Myocyte (in vitro differentiated cells): ENCODE data around the gene FAM168B. TPM values are rescaled to one million over a fixed set of nuclear protein-coding genes. Genes with fewer than 3 reads are reported as not detected.

Experiments used
- DNase-seq: peaks from one replicate; pipeline ENCODE4 v3.0.0-alpha.2; 2012; ENCODE audit warnings: low read depth
- total RNA-seq: library from RNA; depleted of rRNA; stranded (reverse); fragments of >200 nt; gene quantifications from 2 replicates; pipeline ENCODE4 v1.2.3, GENCODE V29; 2014

The FAM168B gene
- total RNA-seq, 1 donor from 2014 or later, result 168 TPM

DNA sequence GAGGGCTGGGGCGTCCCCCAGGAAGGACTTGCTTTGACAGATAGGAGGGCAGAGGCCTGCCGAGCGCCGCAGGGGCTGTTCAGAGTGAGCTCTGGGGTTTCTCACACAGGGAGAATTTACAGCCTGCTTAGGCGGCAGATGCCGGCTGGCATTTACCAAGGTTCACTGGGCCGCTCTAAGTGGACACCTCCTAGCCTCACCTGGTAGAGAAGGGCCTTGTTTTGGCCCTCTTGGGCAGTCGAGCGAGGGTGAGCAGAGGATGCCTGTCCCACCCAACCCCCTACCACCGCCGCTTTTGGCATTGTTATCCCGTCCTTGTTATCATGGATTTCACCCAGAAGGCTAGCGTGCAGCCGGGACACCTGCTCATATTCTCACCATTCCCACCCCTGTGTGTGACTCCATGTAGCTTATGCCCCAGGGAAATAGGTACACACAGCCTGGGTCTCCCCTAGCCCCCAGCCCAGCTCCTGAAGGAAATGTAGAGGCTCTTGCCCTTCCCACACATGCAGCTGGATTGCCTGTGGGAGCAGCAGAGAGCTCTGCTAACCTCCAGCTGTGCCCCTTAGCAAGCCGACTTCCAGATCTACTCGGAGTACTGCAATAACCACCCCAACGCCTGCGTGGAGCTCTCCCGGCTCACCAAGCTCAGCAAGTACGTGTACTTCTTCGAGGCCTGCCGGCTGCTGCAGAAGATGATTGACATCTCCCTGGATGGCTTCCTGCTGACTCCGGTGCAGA is 52.4 kb downstream of the FAM168B start:
- no peak for DNase-seq

DNA sequence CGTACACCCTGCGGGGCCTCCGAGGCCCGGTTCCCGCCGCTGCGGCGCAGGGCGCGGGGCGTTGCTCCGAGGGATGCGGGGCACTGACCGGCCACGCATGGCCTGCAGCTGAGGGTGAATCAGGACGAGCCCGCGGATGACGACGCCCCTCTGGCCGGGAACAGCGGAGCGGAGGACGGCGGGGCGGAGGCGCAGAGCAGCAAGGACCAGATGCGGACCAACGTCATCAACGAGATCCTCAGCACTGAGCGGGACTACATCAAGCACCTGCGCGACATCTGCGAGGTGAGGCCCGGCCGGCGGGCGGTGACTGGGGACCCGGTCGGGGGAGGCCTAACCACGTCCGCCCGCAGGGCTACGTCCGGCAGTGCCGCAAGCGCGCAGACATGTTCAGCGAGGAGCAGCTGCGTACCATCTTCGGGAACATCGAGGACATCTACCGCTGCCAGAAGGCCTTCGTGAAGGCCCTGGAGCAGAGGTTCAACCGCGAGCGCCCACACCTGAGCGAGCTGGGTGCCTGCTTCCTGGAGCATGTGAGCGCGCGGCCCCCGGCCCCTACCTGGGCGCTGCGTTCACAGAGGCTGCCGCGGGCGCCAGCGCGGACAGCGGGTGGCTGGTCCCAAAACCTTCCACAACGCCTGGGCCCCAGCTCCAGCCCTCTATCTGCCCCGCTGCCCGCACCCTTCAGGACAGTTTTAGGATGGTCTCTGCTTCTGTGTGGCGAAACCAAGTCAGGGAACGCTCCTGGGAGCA is 53.2 kb downstream of the FAM168B start:
- DNase-seq, result no peak

DNA sequence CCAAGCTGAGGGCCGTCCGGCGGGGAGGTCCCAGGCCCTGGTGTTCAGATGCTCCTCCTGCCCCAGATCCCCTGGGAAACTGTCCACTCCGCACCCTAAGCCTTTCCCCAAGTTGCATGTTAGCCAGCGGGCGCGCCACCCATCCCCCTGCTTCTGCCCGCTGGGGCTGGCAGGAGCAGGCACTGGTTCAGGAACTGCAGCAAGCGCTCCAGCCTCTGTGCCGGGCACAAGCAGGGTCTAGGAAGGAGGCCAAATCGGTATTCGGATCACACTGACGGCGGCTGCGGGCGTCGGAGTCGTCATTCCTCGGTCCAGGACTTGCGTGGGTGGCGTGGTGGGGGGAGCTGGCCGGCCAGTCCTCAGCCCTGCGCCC is 53.7 kb downstream of the FAM168B start:
- no peak for DNase-seq

DNA sequence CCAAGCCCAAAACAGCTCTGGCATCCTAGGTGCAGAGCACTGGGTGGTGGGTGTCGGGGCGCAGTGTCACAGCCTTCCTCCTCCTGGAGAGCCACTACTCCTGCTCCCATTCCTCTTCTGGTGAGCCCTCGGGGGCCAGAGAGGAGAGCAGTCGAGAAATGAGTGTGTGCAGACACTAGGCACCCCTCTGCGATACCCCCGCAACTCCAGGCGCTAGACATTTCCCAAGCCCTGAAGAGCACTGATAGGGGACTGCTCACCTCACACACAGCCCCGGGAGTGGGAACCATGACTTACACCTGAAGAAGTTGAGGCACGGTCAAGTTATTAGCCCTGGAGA is 54.2 kb downstream of the FAM168B start:
- no peak for DNase-seq

DNA sequence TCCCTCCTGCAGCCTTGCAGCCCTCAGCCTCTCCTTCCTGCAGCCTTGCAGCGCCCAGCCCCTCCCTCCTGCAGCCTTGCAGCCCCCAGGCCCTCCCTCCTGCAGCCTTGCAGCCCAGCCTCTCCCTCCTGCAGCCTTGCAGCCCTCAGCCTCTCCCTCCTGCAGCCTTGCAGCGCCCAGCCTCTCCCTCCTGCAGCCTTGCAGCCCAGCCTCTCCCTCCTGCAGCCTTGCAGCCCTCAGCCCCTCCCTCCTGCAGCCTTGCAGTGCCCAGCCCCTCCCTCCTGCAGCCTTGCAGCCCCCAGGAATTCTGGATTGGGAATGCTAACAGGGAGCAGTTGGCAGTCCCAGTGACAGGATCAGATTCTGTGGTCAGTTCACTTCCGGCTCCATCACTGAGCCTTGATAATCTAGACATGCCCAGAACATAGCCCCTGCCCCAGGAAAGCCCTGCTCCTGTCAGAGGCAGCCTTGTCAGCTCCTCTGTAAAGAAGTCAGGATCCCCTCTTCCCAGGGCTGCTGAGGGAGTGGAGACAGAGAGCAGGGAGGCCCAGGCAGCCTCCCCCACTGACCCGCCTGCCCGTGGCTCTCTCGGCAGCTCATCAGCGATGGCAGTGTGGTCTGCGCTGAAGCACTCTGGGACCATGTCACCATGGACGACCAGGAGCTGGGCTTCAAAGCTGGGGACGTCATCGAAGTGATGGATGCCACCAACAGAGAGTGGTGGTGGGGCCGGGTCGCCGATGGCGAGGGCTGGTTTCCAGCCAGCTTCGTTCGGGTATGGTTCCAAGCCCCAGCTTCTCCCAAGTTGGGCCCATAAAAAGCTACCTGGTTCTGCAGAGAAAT is 54.8 kb downstream of the FAM168B start:
- no peak for DNase-seq

DNA sequence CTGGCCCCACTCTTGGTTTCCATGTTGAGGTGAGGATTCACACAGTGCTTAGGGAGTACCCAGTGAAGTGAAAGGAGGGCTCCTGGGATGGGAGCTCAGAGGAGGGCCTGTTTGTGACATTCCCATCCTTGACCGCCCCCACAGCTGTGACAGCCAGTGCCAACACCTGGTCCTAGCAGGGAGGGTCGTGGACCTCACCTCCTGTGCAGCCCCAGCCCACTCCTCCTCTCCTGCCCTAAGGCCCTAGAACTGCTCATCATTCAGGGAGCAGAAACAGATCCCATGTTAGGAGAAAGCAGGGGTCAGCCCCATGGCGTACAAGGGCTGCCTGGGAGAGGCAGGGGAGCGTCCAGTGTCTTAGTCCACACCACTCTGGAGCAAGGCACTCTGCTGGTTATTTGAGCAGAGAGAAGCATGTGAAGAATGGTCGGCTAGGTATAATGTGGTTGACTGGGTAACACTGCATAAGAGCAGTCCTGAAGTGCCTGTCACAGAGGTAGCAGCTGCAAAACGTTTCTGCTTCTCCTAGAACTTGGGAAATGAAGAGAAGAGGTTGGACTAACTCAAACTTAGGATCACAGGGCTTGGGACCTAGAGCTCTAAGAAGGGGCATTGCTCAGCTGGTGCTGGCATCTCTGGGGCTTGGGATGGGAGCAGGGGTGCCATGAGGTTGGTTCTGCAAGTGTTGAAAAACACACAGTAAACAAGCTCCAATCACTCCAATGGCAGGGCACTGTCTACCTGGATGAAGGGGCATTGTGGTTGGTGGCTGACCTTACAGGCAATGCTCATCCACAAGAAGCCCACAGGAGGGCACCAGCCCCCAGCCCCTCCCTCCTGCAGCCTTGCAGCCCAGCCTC is 55.6 kb downstream of the FAM168B start:
- DNase-seq, result peak; percentile 24

DNA sequence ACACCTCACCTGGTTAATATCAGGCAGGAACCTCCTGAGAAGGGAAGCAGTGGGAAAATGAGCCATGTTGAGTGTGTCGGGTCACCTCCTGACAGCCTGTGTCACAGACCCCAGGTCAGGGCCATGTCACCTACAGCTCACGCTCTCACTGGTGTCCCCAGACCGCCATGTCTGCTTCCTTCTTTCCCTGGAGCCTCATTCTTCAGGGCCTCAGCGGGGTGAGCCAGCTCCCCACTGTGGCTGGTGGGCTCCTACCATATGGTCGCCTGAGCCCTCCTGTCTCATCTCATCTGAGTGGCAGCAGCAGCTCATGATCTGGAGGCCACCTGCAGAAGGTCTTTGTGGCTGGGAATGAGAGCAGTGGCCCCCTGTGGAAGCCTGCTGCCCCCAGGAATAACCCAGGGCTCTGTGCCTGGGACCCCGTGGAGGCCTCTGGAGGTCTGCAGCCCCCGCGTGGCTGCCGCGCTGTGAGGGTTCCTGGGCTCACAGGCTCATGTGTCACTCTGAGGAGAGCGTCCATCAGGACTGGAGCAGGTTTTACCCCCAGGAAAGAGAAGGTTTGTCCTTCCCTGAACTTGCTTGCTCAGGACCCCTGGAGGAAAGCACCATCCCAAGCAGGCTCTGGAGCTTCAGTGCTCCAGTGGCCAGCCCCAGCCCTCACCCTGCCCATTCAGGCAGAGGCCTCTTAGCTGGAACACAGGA is 56.4 kb downstream of the FAM168B start:
- DNase-seq, result no peak

DNA sequence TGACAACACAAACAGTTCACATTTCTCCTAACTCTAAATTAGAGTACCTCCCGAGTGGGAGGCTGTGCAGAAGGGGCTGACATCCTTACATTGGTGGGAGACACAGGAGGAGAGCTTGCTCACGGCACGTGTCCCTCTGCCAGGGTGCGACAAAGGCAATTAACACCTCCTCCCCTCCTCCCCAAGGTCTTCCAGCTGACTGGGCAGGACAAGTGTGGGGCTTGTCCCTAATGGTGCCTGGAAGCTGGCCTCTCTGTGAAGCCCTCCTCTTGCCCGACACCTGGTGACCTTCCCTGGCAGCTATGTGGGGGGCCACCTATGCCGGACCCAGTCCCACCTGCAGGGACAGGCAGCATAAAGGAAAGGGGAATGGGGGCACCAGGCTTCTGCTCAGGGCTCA is 57.0 kb downstream of the FAM168B start:
- DNase-seq, result no peak

DNA sequence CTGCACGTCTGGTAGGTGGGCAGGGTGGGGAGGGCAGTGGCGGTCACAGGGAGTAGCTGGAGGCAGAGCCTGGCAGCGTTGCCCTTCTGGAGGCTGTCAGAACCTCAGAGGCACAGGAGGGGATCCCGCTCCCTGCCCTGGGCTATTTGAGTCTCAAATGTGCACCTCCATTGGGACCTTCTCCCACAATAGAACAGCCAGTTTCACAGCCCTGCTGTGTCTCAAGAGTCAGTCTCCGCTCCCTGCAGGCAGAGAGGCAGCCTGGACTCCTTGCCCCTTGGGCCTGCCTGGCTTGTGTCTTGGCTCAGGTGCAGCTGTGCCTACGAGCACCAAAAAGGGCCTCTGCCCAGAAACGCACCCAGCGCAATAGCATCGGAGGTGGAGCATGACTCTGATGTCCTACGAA is 57.4 kb downstream of the FAM168B start:
- no peak for DNase-seq

DNA sequence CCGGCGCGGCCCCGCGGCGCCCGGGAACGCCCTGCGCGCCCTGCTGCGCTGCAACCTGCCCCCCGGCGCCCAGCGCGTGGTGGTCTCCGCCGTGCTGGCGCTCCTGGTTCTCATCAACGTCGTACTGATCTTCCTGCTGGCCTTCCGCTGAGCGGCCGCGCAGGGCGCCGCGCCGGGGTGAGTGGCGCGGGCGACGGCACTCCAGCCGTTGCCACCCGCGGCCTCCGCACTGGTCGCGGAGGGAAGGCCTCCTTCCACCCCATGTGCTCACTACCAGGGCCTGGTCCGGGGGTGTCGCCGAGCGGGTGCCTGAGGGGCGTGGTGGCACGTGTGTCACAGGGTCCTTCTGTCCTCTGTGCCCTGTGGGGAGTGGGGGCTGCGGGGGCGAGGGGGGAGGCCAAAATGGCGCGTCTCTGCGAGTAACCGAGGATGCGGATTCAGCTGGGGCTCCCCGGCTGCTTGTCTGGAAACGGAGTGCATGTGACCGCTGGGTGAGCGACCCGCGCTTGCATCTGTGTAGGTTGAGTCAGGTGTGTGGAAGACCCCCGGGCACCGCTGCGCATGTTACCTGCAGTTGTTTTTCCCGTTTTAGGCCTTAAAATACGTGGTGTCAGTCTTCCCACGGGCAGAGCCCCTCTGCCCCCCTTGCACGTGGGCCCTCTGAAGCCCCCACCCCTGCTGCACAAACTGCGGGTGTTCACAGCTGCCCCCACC is 58.0 kb downstream of the FAM168B start:
- DNase-seq, result no peak

DNA sequence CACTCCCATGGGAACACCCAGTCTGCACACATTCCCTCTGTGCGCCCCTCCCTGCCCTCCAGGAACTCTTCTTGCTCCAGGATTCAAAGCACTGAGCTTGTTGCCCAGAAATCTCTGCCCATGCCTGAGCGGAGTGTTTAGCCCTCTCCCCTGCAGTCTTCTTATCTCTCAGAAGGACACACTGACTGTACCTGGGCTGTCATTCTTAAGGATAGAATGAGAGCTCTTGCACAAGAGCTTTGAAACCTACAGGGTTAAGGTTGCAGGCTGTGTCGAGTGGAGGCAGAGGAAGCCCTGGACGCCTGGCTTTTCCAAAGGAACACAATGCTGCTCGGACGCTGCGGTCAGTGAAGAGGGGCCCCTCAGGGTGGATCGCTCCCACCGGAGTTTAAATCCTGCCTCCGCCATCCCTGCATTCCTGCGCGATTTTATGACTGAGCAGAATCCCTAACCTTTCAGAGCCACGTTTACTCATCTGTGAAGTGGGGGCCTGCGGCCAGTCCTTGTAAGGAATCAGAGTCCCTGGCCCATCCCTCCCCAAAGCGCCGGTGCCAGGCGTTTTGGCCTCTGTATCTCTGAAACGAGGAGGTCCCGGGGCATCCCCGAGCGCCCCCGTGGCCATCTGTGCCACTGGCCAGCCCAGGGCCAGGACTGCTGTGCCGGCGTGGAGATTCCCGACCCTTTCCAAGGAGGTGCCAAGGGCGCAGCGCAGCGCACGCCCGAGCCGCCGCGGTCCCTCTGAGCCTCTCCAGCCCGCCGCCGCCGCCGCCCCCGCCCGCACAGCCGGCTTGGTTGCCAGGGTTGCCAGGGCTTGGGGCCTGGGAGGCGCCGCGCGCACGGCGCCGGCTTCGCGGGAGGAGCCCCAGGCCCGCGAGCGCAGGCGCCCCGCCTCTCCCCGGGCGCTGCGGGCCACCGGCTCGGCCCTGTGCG is 58.9 kb downstream of the FAM168B start:
- peak; percentile 11 for DNase-seq

DNA sequence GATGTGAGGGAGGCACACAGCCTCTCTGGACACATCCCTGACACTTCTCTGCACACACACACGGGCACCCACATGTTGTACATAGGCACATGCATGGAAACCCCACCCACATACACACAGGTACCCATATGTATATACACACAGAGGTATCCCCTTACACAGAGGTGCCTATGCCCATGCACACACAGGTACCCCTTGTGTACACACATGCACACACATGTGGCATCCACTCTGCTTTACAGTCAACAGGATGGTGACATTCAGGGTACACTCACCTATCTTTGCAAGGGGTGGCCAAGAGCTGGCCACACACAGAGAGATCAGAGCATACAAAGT is 59.5 kb downstream of the FAM168B start:
- no peak for DNase-seq

DNA sequence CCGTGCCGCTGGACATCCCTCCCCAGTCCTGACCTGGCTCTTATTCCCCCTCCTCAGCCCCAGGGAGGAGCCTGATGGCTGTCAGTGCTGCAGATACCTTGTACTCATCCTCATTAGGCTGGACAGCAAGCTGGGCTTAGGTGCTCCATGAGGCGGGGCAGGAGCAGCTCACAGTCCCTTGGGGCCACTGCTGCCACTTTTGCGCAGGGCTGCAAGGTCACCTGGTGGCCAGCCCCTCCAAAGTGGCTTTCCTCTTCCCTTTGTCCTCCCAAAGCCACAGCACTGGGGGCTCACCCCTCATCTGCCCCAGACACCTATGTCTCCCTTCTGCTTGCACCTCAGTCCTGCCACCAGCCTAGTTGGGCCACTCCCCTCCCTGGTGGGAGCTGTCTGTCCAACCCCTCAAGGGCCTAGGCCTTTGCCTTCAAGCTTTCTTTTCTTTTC is 60.8 kb downstream of the FAM168B start:
- no peak for DNase-seq

DNA sequence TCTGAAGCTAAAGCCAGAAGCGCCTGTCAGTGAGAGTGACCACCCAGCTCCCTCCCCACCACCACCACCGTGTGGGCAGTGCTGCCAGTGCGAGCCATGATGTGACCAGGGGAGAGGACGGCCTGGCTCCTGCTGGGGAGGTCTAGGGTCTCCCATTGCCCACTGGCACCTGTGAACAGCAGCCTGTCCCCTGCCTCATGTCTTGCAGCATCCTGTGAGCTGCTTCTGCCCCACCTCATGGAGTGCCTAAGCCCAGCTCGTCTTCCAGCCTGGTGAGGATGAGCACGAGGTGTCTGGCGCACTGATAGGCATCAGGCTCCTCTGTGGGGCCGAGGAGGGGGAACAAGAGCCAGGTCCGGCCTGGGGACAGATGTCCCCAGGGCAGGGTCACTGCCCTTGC is 61.4 kb downstream of the FAM168B start:
- DNase-seq, result no peak

DNA sequence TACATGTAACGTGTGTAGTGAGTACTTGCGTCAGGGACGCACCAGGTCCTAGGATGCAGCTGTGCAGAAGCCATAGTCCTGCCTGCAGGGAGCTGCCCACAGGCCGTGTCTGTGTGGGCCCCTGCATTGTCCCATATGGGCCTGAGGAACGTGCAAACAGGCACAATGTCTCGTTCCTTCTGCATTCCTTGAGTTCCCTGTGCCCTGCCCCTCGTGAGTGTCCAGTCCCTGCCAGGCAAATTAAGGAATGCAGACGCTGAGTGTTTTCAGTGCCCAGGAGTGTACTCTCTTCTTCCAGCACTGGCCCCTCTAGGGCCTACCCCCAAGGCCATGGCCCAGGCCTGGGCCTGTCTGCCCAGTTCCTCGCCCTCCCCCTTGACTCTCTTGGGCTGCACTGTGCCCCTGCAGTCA is 61.8 kb downstream of the FAM168B start:
- DNase-seq, result no peak

DNA sequence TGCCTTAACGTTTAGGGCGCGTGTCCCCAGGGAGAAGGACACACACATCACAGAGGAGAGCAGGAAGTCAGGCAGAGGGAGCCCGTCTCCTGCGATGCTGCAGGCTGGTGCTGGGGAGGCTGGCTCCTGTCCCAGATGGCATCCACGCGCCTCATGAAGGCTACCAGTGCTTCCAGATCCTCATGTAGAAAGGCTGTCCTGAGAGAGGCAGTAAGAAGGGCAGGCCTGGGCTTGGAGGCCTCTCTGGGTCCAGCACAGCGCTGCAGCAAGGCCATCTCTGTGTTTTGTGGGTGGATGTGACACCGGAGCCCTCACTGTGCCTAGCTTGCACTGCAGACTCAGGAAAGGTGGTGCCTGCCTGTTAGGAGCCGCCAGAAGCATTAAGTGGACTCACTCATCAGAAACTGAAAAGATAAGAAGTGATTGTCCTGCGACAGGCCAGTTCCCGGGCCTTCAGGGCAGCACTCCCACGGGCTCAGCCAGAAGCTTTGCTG is 62.7 kb downstream of the FAM168B start:
- DNase-seq, result no peak

DNA sequence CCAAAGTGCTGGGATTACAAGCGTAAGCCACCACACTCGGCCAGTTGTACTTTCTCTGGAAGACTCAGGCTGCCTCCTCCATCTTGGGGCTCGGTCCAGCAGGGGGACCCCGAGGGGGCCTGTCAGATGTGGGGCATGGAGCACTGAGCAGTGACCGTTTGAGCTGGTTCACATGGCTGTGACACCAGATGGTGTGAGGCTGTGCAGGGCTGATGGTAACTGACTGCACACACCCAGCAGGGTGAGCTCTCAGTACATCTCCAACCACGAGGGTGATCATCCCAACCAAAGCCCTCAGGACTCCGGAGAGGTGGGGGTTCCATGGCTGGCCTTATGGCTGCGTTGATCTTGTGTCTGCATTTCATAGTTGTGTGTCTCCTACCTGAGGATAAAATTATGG is 63.4 kb downstream of the FAM168B start:
- no peak for DNase-seq
